ENCODE data around the gene ULK4.

ULK4 gene

GRCh38 chr3:41526995-41527573, 434.8 kb downstream of the ULK4 start:
- DNase-seq (no peak), ATAC-seq (ENCODE audit: insufficient read depth, low read depth) (no peak)
- Histone ChIP-seq H3K4me1 (ENCODE audit: insufficient read depth, low read length) (no peaks in the 10 kb centered on the region), H3K27ac (ENCODE audit: low read length) (no peak overlapping the region), H2AFZ (ENCODE audit: low read depth, low read length) (no peak overlapping the region), H3K36me3 (ENCODE audit: insufficient read depth, low read length) (no peaks in the 10 kb centered on the region), H3K9me3 (ENCODE audit: insufficient read depth, low read length, severe bottlenecking) (no peaks in the 10 kb centered on the region), H3K79me2 (ENCODE audit: insufficient read depth, low read length) (no peaks in the 10 kb centered on the region), H3K27me3 (ENCODE audit: insufficient read depth, low read length, poor library complexity) (no peaks in the 10 kb centered on the region), H4K20me1 (ENCODE audit: insufficient read depth, low read length) (no peaks in the 10 kb centered on the region), H3K4me2 (ENCODE audit: insufficient read depth, low read length) (no peak overlapping the region), H3K4me3 (ENCODE audit: low read depth in 1 of 2, low read length in 2 of 2) (no peak overlapping the region), H3K9ac (ENCODE audit: low read depth, low read length) (no peak overlapping the region)
- TF ChIP-seq CTCF (IDR thresholded peaks at IDR 0.05; ENCODE audit: borderline replicate concordance, extremely low read depth, low read length, poor library complexity, severe bottlenecking): no peak
- TF ChIP-seq EZH2 (IDR thresholded peaks at IDR 0.05; ENCODE audit: borderline replicate concordance, low read depth, low read length, severe bottlenecking): no peak

- DNase-seq (no peak), ATAC-seq (ENCODE audit: insufficient read depth, low read depth) (no peak)
- Histone ChIP-seq H3K9me3 (ENCODE audit: insufficient read depth, low read length, severe bottlenecking) (no peaks in the 10 kb centered on the region), H3K79me2 (ENCODE audit: insufficient read depth, low read length) (no peaks in the 10 kb centered on the region), H3K9ac (ENCODE audit: low read depth, low read length) (no peak overlapping the region), H3K4me3 (ENCODE audit: low read depth in 1 of 2, low read length in 2 of 2) (no peak overlapping the region), H2AFZ (ENCODE audit: low read depth, low read length) (no peak overlapping the region), H4K20me1 (ENCODE audit: insufficient read depth, low read length) (no peaks in the 10 kb centered on the region), H3K4me1 (ENCODE audit: insufficient read depth, low read length) (no peaks in the 10 kb centered on the region), H3K4me2 (ENCODE audit: insufficient read depth, low read length) (no peak overlapping the region), H3K27me3 (ENCODE audit: insufficient read depth, low read length, poor library complexity) (no peaks in the 10 kb centered on the region), H3K36me3 (ENCODE audit: insufficient read depth, low read length) (no peaks in the 10 kb centered on the region), H3K27ac (ENCODE audit: low read length) (no peak overlapping the region)
- TF ChIP-seq EZH2 (IDR thresholded peaks at IDR 0.05; ENCODE audit: borderline replicate concordance, low read depth, low read length, severe bottlenecking) (no peak), CTCF (IDR thresholded peaks at IDR 0.05; ENCODE audit: borderline replicate concordance, extremely low read depth, low read length, poor library complexity, severe bottlenecking) (no peak)
Measured at GRCh38 chr3:41525303-41526064, 436.4 kb downstream of the ULK4 start.

- H3K79me2 ChIP-seq (ENCODE audit: insufficient read depth, low read length): no peaks in the 10 kb centered on the region
- no peak overlapping the region for H3K27ac ChIP-seq (ENCODE audit: low read length)
- no peak overlapping the region for H3K9ac ChIP-seq (ENCODE audit: low read depth, low read length)
- no peak for ATAC-seq (ENCODE audit: insufficient read depth, low read depth)
- no peak overlapping the region for H3K4me2 ChIP-seq (ENCODE audit: insufficient read depth, low read length)
- H3K36me3 ChIP-seq (ENCODE audit: insufficient read depth, low read length): no peaks in the 10 kb centered on the region
- no peaks in the 10 kb centered on the region for H3K9me3 ChIP-seq (ENCODE audit: insufficient read depth, low read length, severe bottlenecking)
- H3K27me3 ChIP-seq (ENCODE audit: insufficient read depth, low read length, poor library complexity): no peaks in the 10 kb centered on the region
- no peak for DNase-seq
- no peaks in the 10 kb centered on the region for H4K20me1 ChIP-seq (ENCODE audit: insufficient read depth, low read length)
- no peak overlapping the region for H3K4me3 ChIP-seq (ENCODE audit: low read depth in 1 of 2, low read length in 2 of 2)
- TF ChIP-seq CTCF (IDR thresholded peaks at IDR 0.05; ENCODE audit: borderline replicate concordance, extremely low read depth, low read length, poor library complexity, severe bottlenecking): no peak
- TF ChIP-seq EZH2 (IDR thresholded peaks at IDR 0.05; ENCODE audit: borderline replicate concordance, low read depth, low read length, severe bottlenecking): no peak
- H3K4me1 ChIP-seq (ENCODE audit: insufficient read depth, low read length): no peaks in the 10 kb centered on the region
- H2AFZ ChIP-seq (ENCODE audit: low read depth, low read length): no peak overlapping the region
Measured at GRCh38 chr3:41523897-41524296, 438.0 kb downstream of the ULK4 start.

Measured in DND-41 (cell line).